ENCODE data around the gene HMGN4.
"Not testable (repeated sequence)": the region's sequence is repeated elsewhere in the genome, so short reads cannot be mapped to it uniquely, and the experiment has no call there.

DNA sequence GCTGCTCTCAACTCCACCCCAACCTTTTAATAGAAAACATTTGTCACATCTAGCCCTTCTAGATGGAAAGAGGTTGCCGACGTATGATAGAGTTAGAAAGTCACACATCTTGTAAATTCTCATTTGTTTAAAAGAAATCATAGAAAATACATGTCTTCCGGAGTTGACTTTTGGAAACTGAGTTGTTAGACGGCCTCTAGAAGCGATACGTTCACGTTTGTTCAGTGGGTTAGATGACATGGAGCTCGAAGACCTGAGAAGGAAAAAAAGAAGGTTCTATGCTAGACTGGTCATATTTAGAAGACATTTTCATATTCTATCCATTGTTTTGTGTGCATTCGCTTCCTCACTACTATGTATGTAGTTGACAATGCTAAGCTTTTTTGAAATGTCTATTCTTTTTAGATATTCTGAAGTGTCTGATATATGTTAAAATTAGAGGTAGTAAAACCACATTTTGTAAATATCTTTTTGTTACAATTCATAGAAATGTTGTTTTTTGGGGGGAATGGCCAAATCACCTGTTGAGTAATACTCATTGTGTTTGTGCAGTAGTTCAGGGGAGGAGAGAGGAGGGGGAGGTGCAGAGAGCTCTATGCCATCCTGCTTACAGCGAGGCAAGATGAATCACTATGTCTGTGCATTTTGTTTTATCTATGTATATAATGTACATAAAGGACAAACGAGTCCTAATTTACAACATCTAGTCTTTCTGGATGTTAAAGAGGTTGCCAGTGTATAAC is 15.5 kb upstream of the HMGN4 start:
- TF ChIP-seq, protein P1, sequence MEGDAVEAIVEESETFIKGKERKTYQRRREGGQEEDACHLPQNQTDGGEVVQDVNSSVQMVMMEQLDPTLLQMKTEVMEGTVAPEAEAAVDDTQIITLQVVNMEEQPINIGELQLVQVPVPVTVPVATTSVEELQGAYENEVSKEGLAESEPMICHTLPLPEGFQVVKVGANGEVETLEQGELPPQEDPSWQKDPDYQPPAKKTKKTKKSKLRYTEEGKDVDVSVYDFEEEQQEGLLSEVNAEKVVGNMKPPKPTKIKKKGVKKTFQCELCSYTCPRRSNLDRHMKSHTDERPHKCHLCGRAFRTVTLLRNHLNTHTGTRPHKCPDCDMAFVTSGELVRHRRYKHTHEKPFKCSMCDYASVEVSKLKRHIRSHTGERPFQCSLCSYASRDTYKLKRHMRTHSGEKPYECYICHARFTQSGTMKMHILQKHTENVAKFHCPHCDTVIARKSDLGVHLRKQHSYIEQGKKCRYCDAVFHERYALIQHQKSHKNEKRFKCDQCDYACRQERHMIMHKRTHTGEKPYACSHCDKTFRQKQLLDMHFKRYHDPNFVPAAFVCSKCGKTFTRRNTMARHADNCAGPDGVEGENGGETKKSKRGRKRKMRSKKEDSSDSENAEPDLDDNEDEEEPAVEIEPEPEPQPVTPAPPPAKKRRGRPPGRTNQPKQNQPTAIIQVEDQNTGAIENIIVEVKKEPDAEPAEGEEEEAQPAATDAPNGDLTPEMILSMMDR (IDR thresholded peaks at IDR 0.05; ENCODE audit: insufficient read depth, low read length): not testable (repeated sequence)
- TF ChIP-seq POLR2AphosphoS5, GABPA (IDR thresholded peaks at IDR 0.05; ENCODE audit: low read depth): not testable (repeated sequence)
- TF ChIP-seq, protein P2, sequence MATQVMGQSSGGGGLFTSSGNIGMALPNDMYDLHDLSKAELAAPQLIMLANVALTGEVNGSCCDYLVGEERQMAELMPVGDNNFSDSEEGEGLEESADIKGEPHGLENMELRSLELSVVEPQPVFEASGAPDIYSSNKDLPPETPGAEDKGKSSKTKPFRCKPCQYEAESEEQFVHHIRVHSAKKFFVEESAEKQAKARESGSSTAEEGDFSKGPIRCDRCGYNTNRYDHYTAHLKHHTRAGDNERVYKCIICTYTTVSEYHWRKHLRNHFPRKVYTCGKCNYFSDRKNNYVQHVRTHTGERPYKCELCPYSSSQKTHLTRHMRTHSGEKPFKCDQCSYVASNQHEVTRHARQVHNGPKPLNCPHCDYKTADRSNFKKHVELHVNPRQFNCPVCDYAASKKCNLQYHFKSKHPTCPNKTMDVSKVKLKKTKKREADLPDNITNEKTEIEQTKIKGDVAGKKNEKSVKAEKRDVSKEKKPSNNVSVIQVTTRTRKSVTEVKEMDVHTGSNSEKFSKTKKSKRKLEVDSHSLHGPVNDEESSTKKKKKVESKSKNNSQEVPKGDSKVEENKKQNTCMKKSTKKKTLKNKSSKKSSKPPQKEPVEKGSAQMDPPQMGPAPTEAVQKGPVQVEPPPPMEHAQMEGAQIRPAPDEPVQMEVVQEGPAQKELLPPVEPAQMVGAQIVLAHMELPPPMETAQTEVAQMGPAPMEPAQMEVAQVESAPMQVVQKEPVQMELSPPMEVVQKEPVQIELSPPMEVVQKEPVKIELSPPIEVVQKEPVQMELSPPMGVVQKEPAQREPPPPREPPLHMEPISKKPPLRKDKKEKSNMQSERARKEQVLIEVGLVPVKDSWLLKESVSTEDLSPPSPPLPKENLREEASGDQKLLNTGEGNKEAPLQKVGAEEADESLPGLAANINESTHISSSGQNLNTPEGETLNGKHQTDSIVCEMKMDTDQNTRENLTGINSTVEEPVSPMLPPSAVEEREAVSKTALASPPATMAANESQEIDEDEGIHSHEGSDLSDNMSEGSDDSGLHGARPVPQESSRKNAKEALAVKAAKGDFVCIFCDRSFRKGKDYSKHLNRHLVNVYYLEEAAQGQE (IDR thresholded peaks at IDR 0.05; ENCODE audit: insufficient replicate concordance, low read depth): not testable (repeated sequence)
